LNCAP (cell line): ENCODE data around the gene LVRN.

Source experiments
- CTCF ChIP-seq: fragments of 450-650 bp; IDR thresholded peaks from 2 replicates; pipeline ENCODE4 v1.5.1; 2017; ENCODE audit warnings: mild to moderate bottlenecking

Gene LVRN

GRCh38 chr5:116068028-116068632 is 105.9 kb downstream of the LVRN start:
- TF ChIP-seq CTCF: peak; percentile 87

- TF ChIP-seq CTCF: no peak
These were observed 108.9 kb downstream of the LVRN start for GRCh38 chr5:116071211-116071610.

DNA sequence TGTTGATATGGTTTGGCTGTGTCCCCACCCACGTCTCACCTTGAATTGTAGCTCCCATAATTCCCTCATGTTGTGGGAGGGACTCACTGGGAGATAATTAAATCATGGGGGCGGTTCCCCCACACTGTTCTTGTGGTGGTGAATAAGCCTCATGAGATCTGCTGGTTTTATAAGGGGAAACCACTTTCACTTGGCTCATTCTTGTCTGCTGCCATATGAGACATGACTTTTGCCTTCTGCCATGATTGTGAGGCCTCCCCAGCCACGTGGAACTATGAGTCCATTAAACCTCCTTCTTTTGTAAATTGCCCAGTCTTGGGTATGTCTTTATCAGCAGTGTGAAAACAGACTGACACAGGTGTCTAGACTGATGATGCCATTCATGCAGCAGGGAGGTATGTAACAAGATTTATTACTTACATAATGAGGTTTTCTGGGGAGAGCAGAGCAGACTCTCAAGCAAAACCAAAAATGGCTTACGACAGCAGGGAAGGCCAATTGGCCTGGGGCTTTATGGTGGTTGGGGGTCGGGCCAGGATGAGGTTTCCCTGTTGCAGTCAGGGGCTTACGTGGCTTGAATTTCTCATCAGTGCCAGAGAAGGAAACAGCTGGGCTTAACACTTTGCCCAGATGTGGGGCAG is 113.0 kb downstream of the LVRN start:
- no peak for TF ChIP-seq CTCF

- no peak for TF ChIP-seq CTCF
These were observed 114.2 kb downstream of the LVRN start for GRCh38 chr5:116076496-116076895.
